Mononuclear cell (primary cell): ENCODE data around the gene TRIM47. TPM values are rescaled to one million over a fixed set of nuclear protein-coding genes. Genes with fewer than 3 reads are reported as not detected.

ENCODE experiments used
- H3K27me3 ChIP-seq: 2 replicates; pipeline ENCODE4 v1.6.0; 2011; ENCODE audit warnings: low read length, control low read depth; ENCODE audit not compliant: insufficient read depth
- H3K4me1 ChIP-seq: 2 replicates; pipeline ENCODE4 v1.5.1; 2011; ENCODE audit warnings: mild to moderate bottlenecking, low read length, control low read depth; ENCODE audit not compliant: insufficient read depth
- H3K4me3 ChIP-seq: 2 replicates; pipeline ENCODE4 v1.5.1; 2011; ENCODE audit warnings: mild to moderate bottlenecking, low read length, moderate library complexity
- H3K9me3 ChIP-seq: 2 replicates; pipeline ENCODE4 v1.5.1; 2011; ENCODE audit warnings: low read depth, mild to moderate bottlenecking, control low read depth, low read length
- total RNA-seq: library from RNA; depleted of rRNA; stranded (reverse); fragments of >200 nt; gene quantifications from one replicate; pipeline ENCODE4 v1.2.3, GENCODE V29; 2012

Gene TRIM47
- total RNA-seq, 1 donor: 0.63 TPM

- Histone ChIP-seq H3K4me1 (peaks cover 29% of the 10 kb centered on the region), H3K4me3 (no peak overlapping the region), H3K9me3 (no peaks in the 10 kb centered on the region), H3K27me3 (no peaks in the 10 kb centered on the region)
These were observed 21.0 kb upstream of the TRIM47 start for GRCh38 chr17:75899353-75899752.

- H3K4me1 ChIP-seq: peaks cover 23% of the 10 kb centered on the region
- H3K27me3 ChIP-seq: no peaks in the 10 kb centered on the region
- no peaks in the 10 kb centered on the region for H3K9me3 ChIP-seq
- H3K4me3 ChIP-seq: no peak overlapping the region
These were observed 20.4 kb upstream of the TRIM47 start for GRCh38 chr17:75898791-75899190.

DNA sequence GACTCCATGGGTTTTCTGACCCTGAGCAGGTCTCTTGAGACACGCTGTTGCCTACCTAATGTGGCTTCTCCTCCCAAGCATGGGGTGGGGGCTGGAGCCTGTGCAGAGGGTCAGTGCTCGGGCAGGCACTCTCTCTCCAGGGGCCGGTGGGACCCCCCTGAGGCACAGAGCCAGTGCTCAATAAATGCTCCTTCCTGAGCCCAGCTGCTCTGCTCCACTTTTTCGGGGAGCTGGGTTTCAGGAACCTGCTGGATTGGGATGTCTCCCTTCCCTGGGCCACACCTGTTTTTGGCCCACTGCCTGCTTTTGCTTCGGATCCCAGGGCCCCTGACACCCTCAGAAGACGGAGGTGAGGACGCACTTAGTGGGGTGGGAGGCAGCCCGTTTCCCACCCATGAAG is 19.7 kb upstream of the TRIM47 start:
- Histone ChIP-seq H3K4me1 (peaks cover 20% of the 10 kb centered on the region), H3K4me3 (no peak overlapping the region), H3K9me3 (no peaks in the 10 kb centered on the region), H3K27me3 (no peaks in the 10 kb centered on the region)

DNA sequence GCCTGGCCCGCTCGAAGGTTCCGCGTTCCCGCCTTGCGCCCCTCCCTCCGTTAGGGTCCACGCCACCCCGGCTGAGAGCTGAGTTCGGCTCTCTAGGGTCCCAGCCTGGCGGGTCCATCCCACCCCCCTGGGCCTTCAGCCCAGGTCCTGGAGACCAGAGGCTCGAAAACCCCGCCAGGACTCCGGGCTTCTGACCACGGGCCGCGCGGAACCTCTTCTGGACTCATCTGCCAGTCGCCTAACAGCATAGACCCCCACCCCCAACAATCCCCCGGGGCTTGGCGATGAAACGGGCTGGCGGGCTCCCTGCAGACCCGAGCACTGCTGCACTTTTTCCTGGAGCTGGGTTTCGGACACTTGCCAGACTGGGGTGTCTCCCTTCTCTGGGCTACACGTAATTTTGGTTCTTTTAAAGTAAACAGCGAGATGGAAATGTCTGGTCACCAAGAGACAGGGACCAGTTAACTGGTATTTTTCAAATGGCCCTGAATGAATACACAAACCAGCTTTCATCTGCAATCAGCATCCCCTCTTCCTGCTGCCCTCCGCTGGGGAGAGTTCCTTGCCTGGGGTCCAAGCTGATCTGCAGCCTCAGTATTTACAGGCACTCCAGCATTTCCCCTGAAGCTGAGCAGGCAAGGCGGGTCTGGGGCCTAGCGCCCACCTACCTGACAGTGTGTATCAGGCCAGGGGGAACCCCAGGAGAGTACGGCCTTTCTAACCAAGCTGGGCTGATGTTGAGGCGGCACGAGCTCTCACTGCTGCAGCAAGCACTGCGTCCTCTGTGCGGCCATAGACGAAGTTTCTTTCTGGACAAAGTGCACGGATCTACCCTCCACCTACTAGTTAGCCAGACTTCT is 19.0 kb upstream of the TRIM47 start:
- no peaks in the 10 kb centered on the region for H3K9me3 ChIP-seq
- H3K4me3 ChIP-seq: no peak overlapping the region
- peaks cover 20% of the 10 kb centered on the region for H3K4me1 ChIP-seq
- H3K27me3 ChIP-seq: no peaks in the 10 kb centered on the region

DNA sequence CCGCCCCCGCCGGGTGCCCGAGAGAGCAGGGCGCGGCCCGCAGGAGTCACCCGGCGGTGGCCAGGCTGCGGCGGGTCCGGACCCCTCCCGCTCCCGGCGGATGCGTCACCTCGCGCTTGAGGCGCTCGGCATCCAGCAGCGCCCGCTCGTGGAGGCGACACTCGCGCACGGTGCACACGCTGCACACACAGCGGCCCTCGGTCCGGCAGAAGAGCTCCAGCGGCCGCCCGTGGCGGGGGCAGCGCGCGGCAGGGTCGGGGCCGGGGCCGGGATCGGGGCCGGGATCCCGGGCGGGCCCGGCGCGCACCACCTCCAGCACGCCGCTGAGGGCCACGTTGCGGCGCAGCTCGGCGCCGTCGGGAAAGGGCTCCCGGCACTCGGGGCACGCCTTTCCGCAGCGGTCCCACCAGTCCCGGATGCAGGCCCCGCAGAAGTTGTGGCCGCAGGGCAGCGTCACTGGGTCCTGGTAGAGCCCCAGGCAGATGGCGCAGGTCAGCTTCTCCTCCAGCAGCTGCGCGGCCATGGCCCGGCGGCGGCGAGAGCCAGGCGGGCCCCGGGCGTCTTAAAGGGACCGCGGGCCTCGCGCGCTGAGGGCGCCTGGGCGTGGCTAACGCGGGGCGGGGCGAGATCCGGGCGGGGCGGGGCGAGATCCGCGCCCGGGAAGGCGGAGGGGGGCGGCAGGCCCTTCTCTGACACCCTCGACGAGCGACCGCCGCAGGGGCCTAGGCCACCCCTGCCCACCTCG is 18.2 kb upstream of the TRIM47 start, which contains the start of gene TRIM65:
Gene TRIM65 (minus strand): TSS at position 537 of the 745 bp plus-strand sequence. CDS start 14 bp downstream, at position 523.
- Histone ChIP-seq H3K27me3 (no peaks in the 10 kb centered on the region), H3K4me3 (peak within 1 kb of the TSS; percentile 71), H3K9me3 (no peaks in the 10 kb centered on the region), H3K4me1 (peaks cover 20% of the 10 kb centered on the region)

DNA sequence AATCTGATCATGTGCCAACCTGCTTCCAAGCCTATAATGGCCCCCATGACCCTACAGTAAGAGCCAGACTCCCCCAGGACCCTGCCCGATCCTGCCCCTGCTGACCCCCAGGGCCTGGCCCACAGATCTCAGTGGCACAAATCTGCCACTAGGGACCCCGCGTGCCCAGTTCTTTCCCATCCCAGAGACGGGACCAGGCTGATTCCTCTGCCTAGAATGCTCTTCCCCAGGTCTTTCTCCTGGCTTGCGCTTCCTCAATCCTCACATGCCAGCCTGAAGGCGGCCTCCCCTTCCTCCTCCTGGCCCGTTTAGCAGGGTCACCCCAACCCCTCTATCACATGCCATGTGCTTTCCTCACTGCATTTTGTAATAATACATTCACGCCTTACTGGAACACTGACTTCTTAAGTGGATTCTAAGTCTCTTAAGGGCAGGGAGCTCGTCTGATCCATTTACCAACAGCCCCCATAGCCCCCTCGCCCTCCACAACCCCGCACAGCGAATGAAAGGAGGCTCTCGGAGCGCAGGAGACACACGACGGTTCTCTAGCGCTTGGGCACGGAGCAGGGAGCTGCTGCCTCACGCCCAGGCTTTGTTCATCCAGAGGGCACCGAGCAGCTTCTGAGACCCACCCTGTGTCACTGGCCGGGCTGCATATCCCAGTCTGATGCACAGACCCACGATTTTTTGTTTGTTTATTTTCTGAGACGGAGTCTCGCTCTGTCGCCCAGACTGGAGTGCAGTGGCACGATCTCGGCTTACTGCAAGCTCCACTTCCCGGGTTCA is 17.2 kb upstream of the TRIM47 start:
- Histone ChIP-seq H3K9me3 (no peaks in the 10 kb centered on the region), H3K4me1 (peaks cover 20% of the 10 kb centered on the region), H3K4me3 (peak overlapping the region; percentile 71), H3K27me3 (no peaks in the 10 kb centered on the region)

DNA sequence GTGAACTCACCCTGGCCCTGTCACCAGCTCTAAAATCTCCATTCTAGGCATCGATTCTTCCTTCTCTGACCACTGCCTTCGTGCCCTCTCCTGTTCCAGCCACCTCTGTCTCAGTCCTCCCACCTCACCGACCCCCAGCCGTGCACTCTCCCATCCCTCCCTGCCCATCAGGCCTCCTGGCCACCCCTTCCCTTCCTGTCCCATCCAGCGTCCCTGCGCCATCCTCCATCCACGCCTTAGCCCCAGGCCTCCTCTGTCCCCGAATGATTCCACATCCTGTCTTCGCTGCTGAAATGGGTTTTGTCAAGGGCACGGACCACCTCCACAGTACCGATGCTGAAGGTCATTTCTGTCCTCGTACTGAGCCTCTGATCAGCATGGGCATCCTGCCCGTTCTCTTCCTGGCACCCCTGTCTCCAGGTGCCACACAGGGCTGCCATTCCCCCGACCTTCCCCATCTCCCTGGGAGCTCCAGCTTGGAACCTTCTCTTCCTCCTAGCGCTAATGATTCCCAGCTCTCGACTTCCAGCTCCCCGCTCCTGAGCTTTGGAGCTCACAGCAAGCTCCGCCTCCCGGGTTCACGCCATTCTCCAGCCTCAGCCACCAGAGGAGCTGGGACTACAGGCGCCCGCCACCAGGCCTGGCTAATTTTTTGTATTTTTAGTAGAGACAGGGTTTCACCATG is 15.8 kb upstream of the TRIM47 start:
- Histone ChIP-seq H3K4me1 (peaks cover 20% of the 10 kb centered on the region), H3K9me3 (no peaks in the 10 kb centered on the region), H3K27me3 (no peaks in the 10 kb centered on the region), H3K4me3 (no peak overlapping the region)

- Histone ChIP-seq H3K27me3 (no peaks in the 10 kb centered on the region), H3K9me3 (no peaks in the 10 kb centered on the region), H3K4me1 (peaks cover 20% of the 10 kb centered on the region), H3K4me3 (no peak overlapping the region)
These were observed 15.1 kb upstream of the TRIM47 start for GRCh38 chr17:75893305-75894048.

- Histone ChIP-seq H3K9me3 (no peaks in the 10 kb centered on the region), H3K27me3 (no peaks in the 10 kb centered on the region), H3K4me1 (peaks cover 20% of the 10 kb centered on the region), H3K4me3 (no peak overlapping the region)
These were observed 14.3 kb upstream of the TRIM47 start for GRCh38 chr17:75892556-75893224.

- peaks cover 14% of the 10 kb centered on the region for H3K4me1 ChIP-seq
- H3K9me3 ChIP-seq: no peaks in the 10 kb centered on the region
- H3K27me3 ChIP-seq: no peaks in the 10 kb centered on the region
- no peak overlapping the region for H3K4me3 ChIP-seq
These were observed 13.5 kb upstream of the TRIM47 start for GRCh38 chr17:75891605-75892555.

DNA sequence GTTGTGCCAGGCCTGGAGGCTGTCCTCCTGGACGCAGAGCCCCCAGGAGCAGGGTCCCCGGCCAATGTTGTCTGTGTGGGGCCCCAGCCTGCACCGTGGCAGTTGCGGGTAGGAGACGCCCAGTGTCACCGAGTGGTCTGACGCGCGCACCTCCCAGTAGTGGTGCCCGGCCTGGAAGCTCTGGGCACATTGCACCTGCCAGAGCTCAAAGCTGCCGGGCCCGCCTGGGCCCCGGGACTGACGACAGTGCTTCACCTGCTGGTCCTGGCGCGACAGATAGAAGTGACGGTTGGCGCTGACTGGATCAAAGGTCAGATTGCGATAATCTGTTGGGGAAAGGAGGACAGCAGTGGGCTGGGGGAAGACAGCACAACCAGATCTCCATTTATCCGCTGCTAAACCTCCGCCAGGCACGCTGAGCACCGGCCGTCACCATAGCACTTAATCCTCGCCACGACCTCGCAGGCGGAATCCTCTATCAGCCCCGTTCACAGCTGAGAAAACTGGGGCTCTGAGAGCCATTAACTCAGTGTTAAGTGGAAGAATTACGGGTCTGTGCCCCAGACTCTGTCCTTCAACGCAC is 12.7 kb upstream of the TRIM47 start:
- Histone ChIP-seq H3K27me3 (no peaks in the 10 kb centered on the region), H3K9me3 (no peaks in the 10 kb centered on the region), H3K4me3 (no peak overlapping the region), H3K4me1 (peaks cover 14% of the 10 kb centered on the region)

- Histone ChIP-seq H3K9me3 (no peaks in the 10 kb centered on the region), H3K4me1 (peaks cover 11% of the 10 kb centered on the region), H3K4me3 (no peak overlapping the region), H3K27me3 (no peaks in the 10 kb centered on the region)
These were observed 11.1 kb upstream of the TRIM47 start for GRCh38 chr17:75889454-75889853.
